Hepatic stellate cell (primary cell): ENCODE data around the gene CRYBG3.

Source experiments
- DNase-seq: peaks from one replicate; pipeline ENCODE4 v3.0.0; 2011; ENCODE audit warnings: low spot score

CRYBG3 gene

DNA sequence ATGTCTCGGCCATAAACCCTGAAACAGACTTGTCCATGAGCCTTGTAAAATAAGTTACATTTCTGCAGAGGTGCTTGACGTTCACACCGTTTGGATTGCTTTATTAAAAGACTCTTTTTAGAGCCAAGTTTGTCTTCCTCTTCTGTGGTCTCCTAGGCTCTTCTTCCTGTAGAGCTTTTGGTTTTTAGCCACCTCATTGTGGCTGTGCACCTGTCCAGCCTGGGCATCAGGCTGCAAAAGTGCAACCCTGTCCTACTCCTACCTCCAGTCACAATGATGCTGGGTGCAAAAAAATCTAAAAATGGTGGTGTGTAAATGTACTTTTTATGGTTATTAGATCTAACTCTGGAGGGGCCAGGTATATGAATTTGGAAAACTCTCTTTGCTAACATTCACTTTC lies 153.2 kb downstream of the CRYBG3 start:
- no peak for DNase-seq

DNA sequence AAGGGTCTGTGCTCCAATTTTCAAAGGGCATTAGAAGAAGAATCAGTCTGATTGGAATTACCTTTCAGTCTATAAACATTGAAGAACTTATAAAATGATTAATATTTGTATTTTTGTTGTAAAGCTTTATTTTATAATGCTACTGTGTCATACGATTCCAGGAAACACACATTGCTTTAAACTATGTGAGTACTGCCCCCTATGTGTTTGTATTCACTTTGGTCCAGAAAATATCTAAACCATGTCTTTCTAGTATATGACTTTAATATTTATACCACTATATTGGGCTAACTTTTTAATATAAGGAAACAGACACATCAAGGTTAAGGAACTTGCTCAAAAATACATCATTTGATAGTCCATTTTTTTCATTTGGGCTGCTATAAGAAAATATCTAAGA lies 153.7 kb downstream of the CRYBG3 start:
- DNase-seq, result no peak

DNA sequence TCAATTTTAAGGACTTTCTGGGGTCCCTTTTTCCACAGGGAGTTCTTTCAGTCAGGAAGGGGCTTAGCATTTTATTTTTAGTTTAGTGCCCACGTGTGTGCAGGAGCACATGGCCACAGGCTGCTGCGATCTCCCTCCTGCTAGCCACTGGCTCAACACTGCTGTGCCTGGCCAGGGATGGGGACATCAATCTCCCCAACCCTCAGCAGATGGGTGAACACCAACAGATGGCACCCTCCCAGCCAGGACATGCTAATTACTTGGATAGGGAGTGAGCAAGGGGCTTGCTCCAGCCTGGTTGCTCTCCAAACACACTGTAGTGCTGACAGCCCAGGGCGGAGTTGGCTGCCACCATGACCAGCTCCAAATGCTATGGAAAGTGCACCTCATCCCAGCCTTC lies 157.8 kb downstream of the CRYBG3 start:
- no peak for DNase-seq

DNA sequence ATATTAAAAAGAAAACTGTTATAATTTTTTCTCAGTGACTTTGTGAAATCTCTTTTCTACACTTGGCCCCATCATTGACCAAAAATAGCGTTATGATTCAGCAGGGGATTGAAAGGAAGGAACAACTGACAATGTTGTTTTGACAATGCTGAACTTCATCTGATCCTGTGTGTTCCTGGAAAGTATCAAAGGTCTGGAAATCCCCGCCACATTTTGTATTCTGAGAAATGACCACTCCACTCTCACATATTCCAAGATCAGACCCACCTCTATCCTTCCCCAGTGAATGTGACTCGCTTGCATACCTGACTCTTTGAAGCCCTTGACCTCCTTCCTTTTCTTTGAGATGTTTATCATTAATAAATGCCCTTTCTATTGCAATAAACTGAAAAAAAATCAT lies 160.1 kb downstream of the CRYBG3 start:
- DNase-seq, result peak; percentile 12

DNA sequence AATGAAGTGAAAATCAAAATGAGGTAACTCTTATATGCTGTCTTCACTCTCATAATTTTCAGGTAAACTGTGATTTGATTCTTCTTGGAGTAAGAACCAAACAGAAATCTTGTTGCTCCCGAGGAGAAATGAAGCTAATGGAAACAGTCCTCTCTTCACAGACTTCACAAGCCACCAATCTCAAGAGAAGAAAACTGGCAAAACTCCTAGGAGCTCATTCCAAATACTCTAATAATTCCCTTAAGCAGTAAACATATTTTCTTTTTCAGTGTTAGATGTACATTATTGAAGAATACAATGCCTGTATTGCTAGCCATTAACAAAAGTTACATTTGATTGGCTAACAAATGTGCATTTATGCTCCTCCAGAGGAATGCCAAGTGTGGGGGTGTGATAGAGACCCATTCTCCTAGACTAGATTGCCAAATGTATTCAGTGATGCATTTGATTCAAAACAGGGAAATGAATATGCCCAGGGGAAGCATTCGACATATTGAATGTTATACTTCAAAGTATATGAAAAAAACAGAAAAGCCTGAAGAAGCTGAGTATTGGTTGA lies 162.2 kb downstream of the CRYBG3 start:
- no peak for DNase-seq

DNA sequence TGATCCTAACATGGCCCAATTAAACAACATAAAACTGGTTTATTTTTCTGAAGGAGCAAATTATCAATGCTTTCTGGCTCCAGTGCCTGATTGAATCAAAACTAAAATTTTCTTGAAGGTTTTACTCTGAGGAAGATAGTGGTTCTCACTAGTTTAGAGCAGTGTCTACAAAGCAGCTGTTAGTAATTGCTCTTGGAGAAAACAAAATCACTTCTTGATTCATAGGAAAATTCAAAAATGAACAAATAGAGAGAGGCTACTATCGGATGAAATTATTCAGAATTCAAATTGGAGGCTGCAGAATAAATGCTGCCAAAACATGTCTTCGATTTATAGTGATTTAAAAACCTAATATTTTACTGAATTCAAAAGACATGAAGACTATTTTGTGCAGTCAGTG lies 165.5 kb downstream of the CRYBG3 start:
- DNase-seq, result no peak

DNA sequence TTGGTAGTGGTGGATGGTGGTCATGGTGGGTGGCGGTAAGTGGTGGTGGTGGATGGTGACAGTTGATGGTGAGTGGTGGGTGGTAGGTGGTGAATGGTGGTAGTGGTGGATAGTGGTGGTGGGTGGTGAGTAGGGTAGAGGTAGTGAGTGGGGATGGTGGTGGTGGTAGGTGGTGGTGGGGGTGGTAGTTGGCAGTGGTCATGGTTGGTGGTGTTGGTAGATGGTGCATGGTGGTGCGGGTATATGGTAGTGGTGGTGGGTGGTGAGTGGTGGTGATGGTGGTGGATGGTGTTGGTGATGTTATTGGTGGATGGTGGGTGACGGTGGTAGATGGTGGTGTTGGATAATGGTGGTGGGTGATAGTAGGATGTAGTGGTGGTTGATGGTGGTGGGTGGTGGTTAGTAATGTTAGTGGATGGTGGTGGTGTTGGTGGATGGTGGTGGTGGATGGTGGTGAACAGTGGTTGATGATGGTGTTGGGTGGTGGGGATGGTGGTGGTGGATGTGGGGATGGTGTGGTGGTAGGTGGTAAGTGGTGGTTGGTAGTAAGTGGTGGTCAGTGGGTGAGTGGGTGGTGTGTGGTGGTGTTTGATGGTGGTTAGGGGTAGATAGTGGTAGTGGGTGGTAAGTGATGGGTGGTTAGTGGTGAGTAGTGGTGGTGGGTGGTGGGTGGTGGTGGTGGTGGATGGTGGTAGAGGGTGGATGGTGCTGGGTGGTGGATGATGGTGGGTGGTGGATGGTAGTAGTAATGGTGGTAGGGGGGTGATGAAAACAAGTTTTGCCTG lies 167.2 kb downstream of the CRYBG3 start:
- DNase-seq, result no peak

DNA sequence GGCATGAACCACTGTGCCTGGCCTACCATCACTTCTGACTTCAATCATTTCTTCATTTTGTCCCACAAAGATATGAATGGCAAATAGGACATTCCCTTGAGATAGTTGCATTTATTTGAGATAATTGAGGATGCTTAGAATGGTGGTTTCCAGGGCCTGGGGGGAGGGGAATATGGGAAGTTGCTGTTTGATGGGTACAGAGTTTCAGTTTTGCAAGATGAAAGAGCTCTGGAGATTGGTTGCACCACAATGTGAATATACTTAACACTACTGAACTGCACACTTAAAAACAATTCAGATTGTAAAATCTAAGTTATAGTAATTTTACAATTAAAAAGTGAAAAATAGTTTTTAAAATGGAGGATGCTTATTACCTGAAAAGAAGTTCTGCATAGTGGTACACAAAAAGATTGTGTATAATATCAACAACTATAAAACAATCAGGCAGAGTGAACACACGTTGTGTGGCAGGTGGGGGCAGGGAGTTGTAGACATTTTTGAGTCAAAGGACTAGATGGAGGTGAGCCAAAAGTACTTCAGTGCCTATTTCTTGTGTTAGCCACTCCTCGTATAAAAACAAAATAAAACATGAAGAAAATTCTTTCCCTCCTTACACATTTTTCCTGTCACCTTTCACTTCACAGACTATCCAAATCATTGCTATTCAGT lies 168.9 kb downstream of the CRYBG3 start:
- DNase-seq, result no peak

DNA sequence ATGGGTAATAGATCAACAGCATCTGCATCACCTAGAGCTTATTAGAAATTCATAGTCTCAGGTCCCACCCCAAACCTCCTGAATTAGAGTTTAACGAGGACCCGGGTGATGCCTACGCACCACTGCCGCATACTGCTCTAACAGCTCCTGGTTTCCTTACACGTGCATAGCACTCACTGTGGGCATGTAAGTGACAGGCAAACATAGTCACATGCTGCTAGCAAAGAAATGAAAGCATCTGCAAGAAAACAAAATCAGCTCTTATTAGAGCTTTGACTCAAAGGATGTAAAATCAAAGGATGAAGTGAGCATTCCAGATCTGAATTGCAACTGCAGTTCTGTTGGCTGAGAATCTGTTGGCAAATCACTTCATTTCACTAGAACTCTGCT lies 169.5 kb downstream of the CRYBG3 start:
- DNase-seq, result no peak

DNA sequence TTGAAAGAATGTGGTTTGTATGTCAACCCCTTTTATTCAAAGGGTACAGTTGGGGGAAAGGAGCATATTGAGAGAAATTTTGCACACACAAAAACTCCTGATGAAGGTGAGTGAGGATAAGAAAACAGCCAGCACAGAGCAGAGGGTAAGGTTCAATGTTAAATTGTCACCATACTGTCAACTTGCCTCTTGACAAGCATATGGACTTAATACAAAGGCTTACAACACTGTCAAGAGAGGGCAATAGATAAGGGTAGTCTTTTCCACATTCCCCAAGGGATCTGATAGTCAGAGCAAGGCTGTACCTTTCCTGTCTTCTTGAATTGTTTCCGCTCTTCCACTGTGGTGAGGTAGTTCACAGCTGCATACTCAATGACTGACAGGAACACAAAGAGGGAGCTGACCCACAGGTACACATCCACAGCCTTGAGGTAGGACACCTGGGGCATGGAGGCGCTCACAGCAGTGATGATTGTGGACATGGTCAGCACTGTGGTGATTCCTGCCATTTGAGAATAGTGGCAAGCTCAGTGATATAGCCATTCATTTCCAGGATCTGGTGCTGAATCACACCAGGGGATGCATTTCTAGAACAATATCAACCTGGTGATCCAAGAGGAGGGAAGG lies 170.8 kb downstream of the CRYBG3 start:
- DNase-seq, result no peak

DNA sequence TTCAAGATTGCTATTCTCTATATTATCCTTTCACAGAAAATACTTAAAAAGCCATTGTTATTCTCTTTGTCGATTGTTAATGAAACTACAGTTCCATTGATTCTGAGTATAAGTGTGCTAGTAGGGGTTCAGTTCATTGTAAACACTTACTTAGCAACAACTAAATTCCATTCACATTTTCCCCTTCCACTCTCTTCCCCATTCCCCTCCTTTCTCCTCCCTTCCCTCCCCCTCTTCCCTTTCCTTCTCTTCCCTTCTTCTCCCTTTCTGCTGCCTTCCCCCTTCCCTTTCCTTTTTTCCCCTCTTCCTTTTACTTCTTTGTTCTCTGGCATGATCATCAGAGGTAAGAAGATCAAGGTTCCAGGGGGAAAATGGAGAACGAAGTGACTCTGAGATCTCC lies 171.7 kb downstream of the CRYBG3 start:
- DNase-seq, result no peak

DNA sequence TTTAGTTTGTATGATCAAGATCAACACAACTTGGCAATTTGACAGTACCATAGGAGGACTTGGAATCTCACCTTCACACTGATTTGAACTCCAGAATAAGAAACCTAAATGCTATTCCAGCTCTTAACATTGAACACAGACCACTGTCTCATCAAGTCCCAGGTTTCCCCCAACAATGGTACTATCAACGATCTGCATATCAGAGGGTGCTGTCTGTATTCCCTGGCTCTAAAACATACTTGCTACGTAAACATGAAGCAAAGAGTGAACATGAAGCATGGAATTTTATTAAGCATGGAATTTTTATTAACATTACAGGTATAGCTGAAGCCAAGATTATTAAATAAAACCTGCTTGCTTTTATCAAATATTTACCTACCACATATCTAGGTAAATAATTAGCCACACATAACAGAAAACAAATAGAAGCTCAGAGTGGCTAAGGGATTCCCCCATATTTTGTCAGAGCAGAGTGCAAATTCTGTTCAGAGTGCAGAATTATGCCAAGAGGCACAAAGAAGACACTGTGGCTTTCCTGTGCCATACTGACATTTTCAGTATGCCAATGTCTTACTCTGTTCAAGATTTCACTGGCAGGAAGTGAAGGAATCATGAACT lies 172.6 kb downstream of the CRYBG3 start:
- no peak for DNase-seq
